Colonic mucosa (tissue), 4 donors: ENCODE data around the gene AKAP14. TPM values are rescaled to one million over a fixed set of nuclear protein-coding genes. Genes with fewer than 3 reads are reported as not detected.
"Not testable (repeated sequence)": the region's sequence is repeated elsewhere in the genome, so short reads cannot be mapped to it uniquely, and the experiment has no call there.

ENCODE experiments used
- DNase-seq: peaks from one replicate; pipeline ENCODE4 v3.0.0-alpha.2; 2020
- H3K27ac ChIP-seq: fragments of 200-600 bp; one replicate; pipeline ENCODE4 v1.8.0; 2021
- H3K27me3 ChIP-seq: fragments of 200-600 bp; one replicate; pipeline ENCODE4 v1.8.0; 2021
- H3K36me3 ChIP-seq: fragments of 200-600 bp; one replicate; pipeline ENCODE4 v1.8.0; 2021
- H3K4me1 ChIP-seq: fragments of 200-600 bp; one replicate; pipeline ENCODE4 v1.8.0; 2021; ENCODE audit warnings: mild to moderate bottlenecking
- H3K4me3 ChIP-seq: fragments of 200-600 bp; one replicate; pipeline ENCODE4 v1.8.0; 2021
- H3K9ac ChIP-seq, 2 donors: one replicate each; pipeline ENCODE4 v1.7.0; 2013; ENCODE audit warnings: control low read depth in 2 of 2, low read depth in 2 of 2, low read length in 2 of 2
- H3K9me3 ChIP-seq: fragments of 200-600 bp; one replicate; pipeline ENCODE4 v1.8.0; 2021
- intact Hi-C: fragments of 100-400 bp; cut with DNase I; formaldehyde crosslinking; loops from one replicate; pipeline ENCODE4 v1.14.1; 2022
- total RNA-seq, 2 donors: library from RNA; stranded (reverse); fragmentation: NEBNext Ultra II Directional in 1 of 2; extraction: Animal tissue kit (Norgen Biotek cat#: 25700) in 1 of 2; gene quantifications; one replicate each; pipeline ENCODE4 v1.2.1, GENCODE V29; 2021
- TF ChIP-seq, protein P1 (sequence below): fragments of 200-600 bp; IDR thresholded peaks from one replicate; pipeline ENCODE4 v1.8.0; 2022; ENCODE audit warnings: antibody characterized with exemption, mild to moderate bottlenecking
- donor health status: healthy.
- donor health status: DM: no; HTN: no; CAD: no.
- donor health status: DM: no; HTN: no; CAD: no.

Gene AKAP14
- total RNA-seq, 2 donors from 2014 or later, result not detected

DNA sequence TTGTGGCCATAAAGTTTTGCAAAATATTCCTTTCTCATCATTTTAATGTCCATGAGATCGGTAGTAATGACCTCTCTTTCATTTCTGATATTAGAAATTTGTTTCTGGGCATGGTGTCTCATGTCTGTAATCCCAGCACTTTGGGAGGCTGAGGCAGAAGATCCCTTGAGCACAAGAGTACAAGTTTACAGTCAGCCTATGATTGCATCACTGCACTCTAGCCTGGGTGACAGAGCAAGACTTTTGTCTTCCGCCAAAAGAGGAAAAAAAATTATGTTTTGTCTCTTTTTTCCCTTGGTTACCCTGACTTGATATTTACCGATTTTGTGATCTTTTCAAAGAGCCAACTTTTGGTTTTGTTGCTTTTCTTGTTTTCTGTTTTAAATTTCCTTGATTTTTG, 58.7 kb downstream of the AKAP14 start:
- TF ChIP-seq, protein P1, sequence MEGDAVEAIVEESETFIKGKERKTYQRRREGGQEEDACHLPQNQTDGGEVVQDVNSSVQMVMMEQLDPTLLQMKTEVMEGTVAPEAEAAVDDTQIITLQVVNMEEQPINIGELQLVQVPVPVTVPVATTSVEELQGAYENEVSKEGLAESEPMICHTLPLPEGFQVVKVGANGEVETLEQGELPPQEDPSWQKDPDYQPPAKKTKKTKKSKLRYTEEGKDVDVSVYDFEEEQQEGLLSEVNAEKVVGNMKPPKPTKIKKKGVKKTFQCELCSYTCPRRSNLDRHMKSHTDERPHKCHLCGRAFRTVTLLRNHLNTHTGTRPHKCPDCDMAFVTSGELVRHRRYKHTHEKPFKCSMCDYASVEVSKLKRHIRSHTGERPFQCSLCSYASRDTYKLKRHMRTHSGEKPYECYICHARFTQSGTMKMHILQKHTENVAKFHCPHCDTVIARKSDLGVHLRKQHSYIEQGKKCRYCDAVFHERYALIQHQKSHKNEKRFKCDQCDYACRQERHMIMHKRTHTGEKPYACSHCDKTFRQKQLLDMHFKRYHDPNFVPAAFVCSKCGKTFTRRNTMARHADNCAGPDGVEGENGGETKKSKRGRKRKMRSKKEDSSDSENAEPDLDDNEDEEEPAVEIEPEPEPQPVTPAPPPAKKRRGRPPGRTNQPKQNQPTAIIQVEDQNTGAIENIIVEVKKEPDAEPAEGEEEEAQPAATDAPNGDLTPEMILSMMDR, result no peak
- H3K4me1 ChIP-seq, result no peaks in the 10 kb centered on the region

GRCh38 chrX:119955807-119956570, 60.3 kb downstream of the AKAP14 start:
- H3K9me3 ChIP-seq, H3K4me1 ChIP-seq, H3K9ac ChIP-seq, H3K27ac ChIP-seq, H3K4me3 ChIP-seq, intact Hi-C loops, H3K36me3 ChIP-seq, H3K27me3 ChIP-seq, DNase-seq: not testable (repeated sequence)

More for the DNA sequence above, 58.7 kb downstream of the AKAP14 start:
- H3K27me3 ChIP-seq, result no peaks in the 10 kb centered on the region
- no peaks in the 10 kb centered on the region for H3K36me3 ChIP-seq
- DNase-seq, result no peak
- H3K4me3 ChIP-seq, result no peak overlapping the region
- H3K9ac ChIP-seq, result no peak overlapping the region
- H3K27ac ChIP-seq, result no peak overlapping the region
- H3K9me3 ChIP-seq, result no peaks in the 10 kb centered on the region
- intact Hi-C loops, result no loop called here

DNA sequence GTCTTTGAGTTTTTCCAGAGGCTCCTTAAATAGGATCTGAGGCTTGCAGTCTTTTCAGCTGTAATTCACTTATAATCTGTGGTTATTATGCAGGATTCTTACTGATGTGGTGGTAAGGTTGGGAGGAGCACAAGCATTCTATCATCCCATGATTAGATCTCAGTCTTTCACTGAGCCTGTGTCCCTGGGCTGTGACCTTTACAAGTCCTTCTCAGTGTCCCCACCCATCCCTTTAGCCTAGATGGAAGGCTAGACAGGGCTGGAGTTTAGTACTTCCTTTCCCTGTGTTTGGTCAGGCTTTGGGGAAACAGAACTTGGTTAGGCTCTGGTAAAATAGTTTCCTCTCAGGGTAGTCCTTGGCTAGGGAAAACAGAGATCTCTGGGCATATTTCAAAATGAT, 64.9 kb downstream of the AKAP14 start:
- intact Hi-C loops, result no loop called here
- no peak overlapping the region for H3K27ac ChIP-seq
- TF ChIP-seq, protein P1, result no peak
- no peaks in the 10 kb centered on the region for H3K4me1 ChIP-seq
- no peak overlapping the region for H3K4me3 ChIP-seq
- H3K9ac ChIP-seq, result no peak overlapping the region
- H3K36me3 ChIP-seq, result no peaks in the 10 kb centered on the region
- H3K27me3 ChIP-seq, result no peaks in the 10 kb centered on the region
- no peak for DNase-seq
- H3K9me3 ChIP-seq, result no peaks in the 10 kb centered on the region

DNA sequence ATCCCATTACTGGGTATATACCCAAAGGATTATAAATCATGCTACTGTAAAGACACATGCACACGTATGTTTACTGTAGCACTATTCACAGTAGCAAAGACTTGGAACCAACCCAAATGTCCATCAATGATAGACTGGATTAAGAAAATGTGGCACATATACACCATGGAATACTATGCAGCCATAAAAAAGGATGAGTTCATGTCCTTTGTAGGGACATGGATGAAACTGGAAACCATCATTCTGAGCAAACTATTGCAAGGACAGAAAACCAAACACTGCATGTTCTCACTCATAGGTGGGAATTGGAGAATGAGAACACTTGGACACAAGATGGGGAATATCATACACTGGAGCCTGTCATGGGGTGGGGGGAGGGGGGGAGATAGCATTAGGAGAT, 71.1 kb downstream of the AKAP14 start:
- intact Hi-C loops, H3K9me3 ChIP-seq, H3K4me3 ChIP-seq, H3K36me3 ChIP-seq, DNase-seq, H3K9ac ChIP-seq, H3K27me3 ChIP-seq, H3K27ac ChIP-seq, H3K4me1 ChIP-seq: not testable (repeated sequence)

Other genes with a start within 250 kb of the AKAP14 start
- gene SEPTIN6, start 202.7 kb upstream of the AKAP14 start, total RNA-seq, result 10 to 100 TPM in 1 of 2 donors, 1 to 10 TPM in 1; 9.4 to 21.2 TPM
- gene SOWAHD, start 137.3 kb upstream of the AKAP14 start, total RNA-seq, result 1 to 10 TPM; 3.2 to 4.9 TPM
- gene RPL39, start 104.3 kb upstream of the AKAP14 start, total RNA-seq, result 1,000 to 10,000 TPM; 1,267 to 1,593 TPM
- 10 to 100 TPM; 10.2 to 10.5 TPM for gene UPF3B, start 42.9 kb upstream of the AKAP14 start, total RNA-seq
- gene RNF113A, start 24.2 kb upstream of the AKAP14 start, total RNA-seq, result 10 to 100 TPM; 13.4 to 14.6 TPM
- gene NDUFA1, start 24.1 kb upstream of the AKAP14 start, total RNA-seq, result 100 to 1,000 TPM; 167 to 221 TPM
- 1 to 10 TPM; 5.5 to 7.1 TPM for gene NKAP, start 47.9 kb downstream of the AKAP14 start, total RNA-seq
- not detected for gene RHOXF2B, start 181.8 kb downstream of the AKAP14 start, total RNA-seq
- under 1 TPM in 1 of 2 donors, not detected in 1; 0.45 TPM for gene RHOXF1, start 220.0 kb downstream of the AKAP14 start, total RNA-seq